Glomerular endothelial cell (primary cell): Measurements from ENCODE around the gene MACROD2. TPM values are rescaled to one million over a fixed set of nuclear protein-coding genes. Genes with fewer than 3 reads are reported as not detected.

Experiments
- DNase-seq: peaks from one replicate; pipeline ENCODE4 v3.0.0-alpha.2; 2011; ENCODE audit warnings: low read depth, low spot score; ENCODE audit errors: extremely low read depth
- total RNA-seq: library from RNA; depleted of rRNA; stranded (reverse); fragments of >200 nt; gene quantifications from 2 replicates; pipeline ENCODE4 v1.2.3, GENCODE V29; 2015

MACROD2 gene
- total RNA-seq, 1 donor from 2014 or later = 0.76 TPM

- no peak for DNase-seq
Measured at GRCh38 chr20:16072220-16072619, 2076.9 kb downstream of the MACROD2 start.

- no peak for DNase-seq
Measured at GRCh38 chr20:16078172-16078898, 2083.0 kb downstream of the MACROD2 start.

DNA sequence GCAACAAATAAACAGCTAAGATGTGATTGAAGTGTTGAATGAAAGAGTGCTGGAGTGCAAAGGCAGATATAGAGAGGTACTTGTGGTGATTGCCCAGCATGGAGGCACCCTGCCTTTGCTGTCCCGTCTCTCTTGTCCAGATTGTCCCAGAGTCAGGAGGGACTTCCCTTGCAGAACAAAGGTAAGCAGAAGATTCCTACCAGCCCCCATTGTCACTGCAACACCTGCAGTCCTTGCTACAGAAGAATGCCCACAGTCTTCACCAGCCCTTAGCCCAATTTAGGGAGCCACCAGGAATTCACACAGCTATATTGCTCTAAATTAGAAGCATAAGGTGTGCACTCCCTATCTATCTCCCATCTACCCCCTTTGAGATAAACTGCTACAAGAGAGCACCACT is 2086.1 kb downstream of the MACROD2 start:
- no peak for DNase-seq

GRCh38 chr20:16082051-16082550 is 2086.8 kb downstream of the MACROD2 start:
- DNase-seq = no peak

GRCh38 chr20:16083639-16084280 is 2088.4 kb downstream of the MACROD2 start:
- DNase-seq = no peak

DNA sequence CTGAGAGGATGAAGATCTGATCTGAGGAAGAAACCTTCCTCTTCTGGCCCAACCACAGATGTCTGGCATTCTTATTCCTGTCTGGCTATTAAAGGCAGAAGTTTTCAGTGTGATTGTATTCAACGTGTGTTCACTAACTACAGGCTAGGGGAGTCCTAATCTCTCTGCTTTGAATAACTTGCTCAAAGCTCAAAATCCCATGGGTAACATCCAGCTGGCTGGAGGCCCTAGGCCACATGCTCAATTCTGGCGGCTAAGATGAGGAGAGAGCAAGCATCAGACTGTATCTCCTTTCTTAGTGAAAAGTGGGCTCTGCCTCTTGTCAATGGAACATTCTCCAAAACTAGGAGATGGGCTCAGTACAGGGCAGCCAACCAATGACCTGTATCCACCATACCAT is 2099.9 kb downstream of the MACROD2 start:
- DNase-seq = no peak

DNA sequence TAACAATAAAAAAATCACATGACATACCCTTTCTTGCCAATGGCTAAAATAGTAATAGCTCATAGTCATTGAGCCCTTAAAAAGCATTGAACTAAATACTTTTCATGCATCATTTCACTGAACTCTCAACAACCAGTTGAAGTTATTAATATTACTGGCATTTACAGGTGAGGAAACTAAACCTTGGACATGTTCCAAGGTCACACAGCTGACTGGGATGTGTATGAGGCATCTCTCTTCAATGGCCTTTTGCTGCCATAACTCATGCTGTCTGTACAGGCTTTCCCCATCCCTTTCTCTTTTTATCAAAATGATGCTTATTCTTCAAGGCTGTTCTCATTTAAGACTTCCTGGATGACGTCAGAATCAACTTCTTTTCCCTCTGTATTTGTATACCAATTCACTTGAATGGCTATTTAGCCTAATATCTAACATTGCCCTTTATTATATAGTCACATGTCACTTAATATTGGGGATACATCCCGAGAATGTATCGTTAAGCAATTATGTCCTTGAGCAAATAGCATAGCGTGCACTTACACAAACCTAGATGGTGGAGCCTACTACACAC is 2101.5 kb downstream of the MACROD2 start:
- DNase-seq = no peak

DNA sequence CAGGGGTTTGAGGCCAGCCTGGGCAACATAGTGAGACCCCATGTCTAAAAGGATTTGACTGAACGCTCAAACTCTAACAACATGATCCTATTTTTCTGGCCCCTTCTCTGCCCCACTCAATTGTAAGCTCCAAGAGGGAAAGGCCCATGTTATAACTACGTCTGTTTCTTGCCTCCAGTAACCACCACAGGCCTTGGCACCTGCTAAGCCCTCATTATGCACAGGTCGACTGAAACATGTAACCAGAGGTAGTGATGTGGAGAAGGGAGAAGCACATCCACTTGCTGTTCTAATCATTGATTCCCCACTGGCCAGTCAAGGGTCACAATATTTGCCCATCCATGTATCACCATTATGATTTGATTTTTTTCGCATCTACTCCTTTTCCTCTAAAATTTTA is 2102.5 kb downstream of the MACROD2 start:
- no peak for DNase-seq

GRCh38 chr20:16098890-16099639 is 2103.7 kb downstream of the MACROD2 start:
- no peak for DNase-seq

GRCh38 chr20:16100111-16100510 is 2104.8 kb downstream of the MACROD2 start:
- no peak for DNase-seq

GRCh38 chr20:16100767-16101166 is 2105.5 kb downstream of the MACROD2 start:
- no peak for DNase-seq

Other genes starting within 250 kb of the MACROD2 start
- gene ESF1, start 210.6 kb upstream of the MACROD2 start, total RNA-seq = 7.7 and 10.9 TPM in 2 replicates
- 11.0 and 17.5 TPM in 2 replicates for gene NDUFAF5, start 210.5 kb upstream of the MACROD2 start, total RNA-seq
- not detected in 2 replicates for gene SEL1L2, start 4.9 kb upstream of the MACROD2 start, total RNA-seq